A549 (cell line): Measurements from ENCODE around the gene IFNB1. TPM values are rescaled to one million over a fixed set of nuclear protein-coding genes. Genes with fewer than 3 reads are reported as not detected.

ENCODE experiments used
- ATAC-seq, 2 experiments: fragments of 200-7000 bp in 1 of 2; fragments of >200 bp in 1 of 2; cut with Nextera tagmentation in 1 of 2; cut with Tn5 transposase in 1 of 2; 3 replicates each; pipeline versions ENCODE4 v1.8.0 to v1.9.1; 2018 to 2020; ENCODE audit warnings: mild to moderate bottlenecking in 1 of 2, moderate library complexity in 1 of 2
- CTCF ChIA-PET: fragments of 300-600 bp; sonication (Branson Sonifier 250); formaldehyde crosslinking; extraction: SDS; loops from one replicate; lab custom pipeline; 2021; ENCODE audit warnings: antibody characterized with exemption, inconsistent platforms; lab: Yijun Ruan, JAX
- POLR2A ChIA-PET: fragments of 350-600 bp; formaldehyde crosslinking; extraction: SDS; loops from one replicate; lab custom pipeline; 2021; ENCODE audit warnings: antibody characterized with exemption, inconsistent platforms; lab: Yijun Ruan, JAX
- DNase-seq, 2 experiments: peaks; one replicate each; pipeline versions ENCODE4 v3.0.0 to v3.0.0-alpha.2; 2011 to 2016; ENCODE audit warnings: low read depth in 1 of 2, low spot score in 1 of 2
- FAIRE-seq: peaks from 2 replicates; lab custom pipeline; 2011; peaks lifted over from hg19 to GRCh38; lab: Jason Lieb, UNC
- H3K27ac ChIP-seq, 2 experiments: fragments of >200 bp; sonication (Bioruptor Twin); formaldehyde crosslinking; 3 replicates each; pipeline ENCODE4 v1.5.1; 2016 to 2017
- H3K4me1 ChIP-seq: fragments of >200 bp; sonication (Bioruptor Twin); formaldehyde crosslinking; 3 replicates; pipeline ENCODE4 v1.6.1; 2016
- H3K4me2 ChIP-seq: fragments of >200 bp; sonication (Bioruptor Twin); formaldehyde crosslinking; 3 replicates; pipeline ENCODE4 v1.6.1; 2016
- H3K4me3 ChIP-seq: fragments of >200 bp; sonication (Bioruptor Twin); formaldehyde crosslinking; 3 replicates; pipeline ENCODE4 v1.5.1; 2016
- H3K9me3 ChIP-seq: fragments of >200 bp; sonication (Bioruptor Twin); formaldehyde crosslinking; 3 replicates; pipeline ENCODE4 v1.6.1; 2016
- CBX2 ChIP-seq: fragments of 200-600 bp; sonication (generic); IDR thresholded peaks from 2 replicates; pipeline ENCODE4 v1.6.1; 2016; ENCODE audit warnings: low read depth, mild to moderate bottlenecking, borderline replicate concordance
- FOSL2 ChIP-seq, 2 experiments: fragments of 450-650 bp in 1 of 2; fragments of >200 bp in 1 of 2; sonication (Bioruptor Twin) in 1 of 2; formaldehyde crosslinking; IDR thresholded peaks; 2 replicates each; pipeline versions ENCODE4 v1.5.0 to v1.6.1; 2016 to 2020; ENCODE audit warnings: mild to moderate bottlenecking in 1 of 2, moderate library complexity in 1 of 2
- FOXS1 ChIP-seq: fragments of 250-450 bp; sonication (Bioruptor Pico); IDR thresholded peaks from 2 replicates; pipeline ENCODE4 v1.5.0; 2020; ENCODE audit warnings: mild to moderate bottlenecking, moderate library complexity
- GATA3 ChIP-seq: IDR thresholded peaks from 2 replicates; pipeline ENCODE4 v1.6.1; 2012; ENCODE audit warnings: borderline replicate concordance
- HMGXB4 ChIP-seq: fragments of 250-450 bp; sonication (Bioruptor Pico); IDR thresholded peaks from 2 replicates; pipeline ENCODE4 v1.5.0; 2021; ENCODE audit warnings: mild to moderate bottlenecking, moderate library complexity, borderline replicate concordance
- HOXB5 ChIP-seq: fragments of 250-450 bp; sonication (Bioruptor Pico); IDR thresholded peaks from 2 replicates; pipeline ENCODE4 v1.5.0; 2020; ENCODE audit warnings: mild to moderate bottlenecking, moderate library complexity
- JUNB ChIP-seq: fragments of >200 bp; sonication (Bioruptor Twin); formaldehyde crosslinking; IDR thresholded peaks from 2 replicates; pipeline ENCODE4 v1.6.1; 2016
- MAFK ChIP-seq: fragments of 450-650 bp; IDR thresholded peaks from 2 replicates; pipeline ENCODE4 v1.6.1; 2014; ENCODE audit not compliant: partially characterized antibody
- NFE2L2 ChIP-seq: fragments of 150-350 bp; conservative IDR thresholded peaks from 2 replicates; pipeline ENCODE4 v1.6.1; 2014; ENCODE audit warnings: low read length
- NPAS2 ChIP-seq: fragments of 250-450 bp; sonication (Bioruptor Pico); IDR thresholded peaks from 2 replicates; pipeline ENCODE4 v1.8.0; 2022; ENCODE audit warnings: mild to moderate bottlenecking, moderate library complexity, borderline replicate concordance
- NR3C1 ChIP-seq: fragments of >200 bp; sonication (Bioruptor Twin); formaldehyde crosslinking; IDR thresholded peaks from 3 replicates; pipeline ENCODE4 v1.6.1; 2017
- RFX5 ChIP-seq: fragments of 450-650 bp; IDR thresholded peaks from 2 replicates; pipeline ENCODE4 v1.7.1; 2014; ENCODE audit warnings: antibody characterized with exemption, mild to moderate bottlenecking, moderate library complexity
- SMC3 ChIP-seq: fragments of >200 bp; sonication (Bioruptor Twin); formaldehyde crosslinking; IDR thresholded peaks from 3 replicates; pipeline ENCODE4 v1.6.1; 2018; ENCODE audit warnings: inconsistent platforms
- ZSCAN20 ChIP-seq: fragments of 250-450 bp; sonication (Bioruptor Pico); IDR thresholded peaks from 2 replicates; pipeline ENCODE4 v1.8.0; 2022; ENCODE audit warnings: mild to moderate bottlenecking, moderate library complexity
- WGBS: methylation state at CpG from one replicate; pipeline ENCODE4 v1.1.6; 2017; ENCODE audit errors: missing lambda C conversion rate; 5-methylcytosine and 5-hydroxymethylcytosine counted together
- polyA plus RNA-seq, 4 experiments: library from polyadenylated mRNA; depleted of rRNA in 3 of 4; stranded (reverse); fragments of >200 nt; fragmentation: RNase III in 1 of 4; extraction: RNeasy Plus Mini Kit Qiagen cat#74134 plus additional on column Dnase treatment in 1 of 4; gene quantifications; 2 replicates in 3 of 4; 3 replicates in 1 of 4; pipeline ENCODE4 v1.2.3, GENCODE V29; 2011 to 2017
- TF ChIP-seq, protein P1 (sequence below): fragments of 150-350 bp; IDR thresholded peaks from 2 replicates; pipeline ENCODE4 v1.6.1; 2014; ENCODE audit warnings: low read depth, mild to moderate bottlenecking, low read length
- TF ChIP-seq, protein P2 (sequence below): fragments of >200 bp; sonication (Bioruptor Twin); formaldehyde crosslinking; IDR thresholded peaks from 3 replicates; pipeline ENCODE4 v1.5.1; 2016

IFNB1 gene
- polyA plus RNA-seq, 2 of the 4 experiments (the other 2 are of a cell fraction) = not detected

DNA sequence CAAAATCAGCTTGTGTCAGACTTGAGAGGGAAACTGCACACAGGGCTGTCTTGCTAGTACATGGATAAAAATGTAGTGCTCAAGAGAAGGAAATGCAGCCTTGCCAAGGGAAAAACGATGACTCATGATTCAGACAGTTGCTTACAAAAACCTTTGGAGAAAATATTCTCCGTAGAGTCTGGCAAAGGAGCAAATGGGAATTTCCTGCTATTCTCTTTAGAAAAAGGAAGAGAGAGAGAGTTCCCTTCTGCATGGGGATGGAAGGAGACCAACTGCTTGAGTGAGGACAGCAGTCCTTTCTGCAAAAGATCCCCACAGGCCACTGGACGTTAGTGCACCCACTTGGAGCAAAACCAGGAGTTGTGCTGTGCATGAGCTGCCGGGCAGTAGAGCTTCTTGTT lies 7.6 kb downstream of the IFNB1 start:
- TF ChIP-seq FOXS1 (CRISPR knock-in tag) = no peak
- TF ChIP-seq JUNB = 0 out of 2 replicates have a peak, but pooled peaks have one; percentile 25
- TF ChIP-seq FOSL2 (IDR thresholded peaks at IDR 0.05) = 0 out of 2 replicates have a peak, but pooled peaks have one; percentile 26
- peak; percentile 95 for TF ChIP-seq FOSL2 (CRISPR knock-in tag; IDR thresholded peaks at IDR 0.05)
- TF ChIP-seq NFE2L2 = 0 out of 2 replicates have a peak, but pooled peaks have one; percentile 13
- no peak for TF ChIP-seq RFX5
- TF ChIP-seq MAFK = peak; percentile 97
- TF ChIP-seq, all 56 proteins: peak for 4
- peak overlapping the region; percentile 62 to 65 for H3K27ac ChIP-seq
- peaks cover 18% of the 10 kb centered on the region for H3K4me1 ChIP-seq
- peak; percentile 48 to 76 for DNase-seq
- no peaks in the 10 kb centered on the region for H3K9me3 ChIP-seq
- 4% methylated on average over 4 of the region's 4 CpGs for WGBS
- ChIA-PET CTCF (interaction anchor here (2.0 kb wide), 1 partner anchor 8 kb away, joined by 5 read pairs; the partner anchor contains the start of gene IFNB1), POLR2A (no interaction called here)
- H3K4me2 ChIP-seq = peak overlapping the region; percentile 73
- ATAC-seq = peak; percentile 98 to 99
- no peak overlapping the region for H3K4me3 ChIP-seq
- FAIRE-seq = peak; percentile 13

DNA sequence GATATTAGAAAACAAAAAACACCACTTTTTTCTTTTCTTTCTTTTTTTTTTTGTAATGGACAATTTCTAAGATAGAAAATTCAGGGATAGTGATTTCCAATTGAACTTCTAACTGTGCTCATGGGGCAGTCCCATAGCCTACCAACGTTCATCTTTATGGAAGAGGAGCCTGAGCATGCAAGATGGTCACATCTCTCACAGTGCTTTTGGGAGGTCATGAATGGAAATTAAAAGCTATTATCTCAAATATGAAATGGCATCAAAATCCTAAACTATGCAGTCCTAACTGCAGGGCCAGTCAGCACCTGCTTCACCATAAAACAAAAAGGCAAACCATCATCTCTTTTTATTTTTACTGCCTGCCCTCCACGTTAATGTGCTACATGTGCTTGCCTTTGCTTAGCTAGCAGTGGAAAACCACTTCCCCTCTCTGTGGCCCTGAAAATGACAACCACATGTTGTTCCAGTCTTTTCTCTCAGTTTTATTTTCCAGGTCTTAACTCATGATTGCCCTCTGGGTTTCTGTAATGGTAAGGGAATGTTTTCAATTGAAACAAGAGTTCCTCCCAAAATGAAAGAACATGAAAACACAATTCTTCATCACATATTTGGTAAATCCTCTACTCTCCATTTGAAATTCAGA lies 16.7 kb downstream of the IFNB1 start:
- WGBS = 68% methylated on average over 2 of the region's 2 CpGs
- no peak for TF ChIP-seq CBX2
- no peak for TF ChIP-seq GATA3
- TF ChIP-seq FOXS1 (CRISPR knock-in tag) = no peak
- TF ChIP-seq HOXB5 = no peak
- TF ChIP-seq, protein P1, sequence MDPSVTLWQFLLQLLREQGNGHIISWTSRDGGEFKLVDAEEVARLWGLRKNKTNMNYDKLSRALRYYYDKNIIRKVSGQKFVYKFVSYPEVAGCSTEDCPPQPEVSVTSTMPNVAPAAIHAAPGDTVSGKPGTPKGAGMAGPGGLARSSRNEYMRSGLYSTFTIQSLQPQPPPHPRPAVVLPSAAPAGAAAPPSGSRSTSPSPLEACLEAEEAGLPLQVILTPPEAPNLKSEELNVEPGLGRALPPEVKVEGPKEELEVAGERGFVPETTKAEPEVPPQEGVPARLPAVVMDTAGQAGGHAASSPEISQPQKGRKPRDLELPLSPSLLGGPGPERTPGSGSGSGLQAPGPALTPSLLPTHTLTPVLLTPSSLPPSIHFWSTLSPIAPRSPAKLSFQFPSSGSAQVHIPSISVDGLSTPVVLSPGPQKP = no peak
- no peak for TF ChIP-seq SMC3
- no peak for TF ChIP-seq HMGXB4 (CRISPR knock-in tag)
- TF ChIP-seq ZSCAN20 (CRISPR knock-in tag) = no peak
- TF ChIP-seq JUNB = no peak
- no peak for TF ChIP-seq NR3C1
- TF ChIP-seq, protein P2, sequence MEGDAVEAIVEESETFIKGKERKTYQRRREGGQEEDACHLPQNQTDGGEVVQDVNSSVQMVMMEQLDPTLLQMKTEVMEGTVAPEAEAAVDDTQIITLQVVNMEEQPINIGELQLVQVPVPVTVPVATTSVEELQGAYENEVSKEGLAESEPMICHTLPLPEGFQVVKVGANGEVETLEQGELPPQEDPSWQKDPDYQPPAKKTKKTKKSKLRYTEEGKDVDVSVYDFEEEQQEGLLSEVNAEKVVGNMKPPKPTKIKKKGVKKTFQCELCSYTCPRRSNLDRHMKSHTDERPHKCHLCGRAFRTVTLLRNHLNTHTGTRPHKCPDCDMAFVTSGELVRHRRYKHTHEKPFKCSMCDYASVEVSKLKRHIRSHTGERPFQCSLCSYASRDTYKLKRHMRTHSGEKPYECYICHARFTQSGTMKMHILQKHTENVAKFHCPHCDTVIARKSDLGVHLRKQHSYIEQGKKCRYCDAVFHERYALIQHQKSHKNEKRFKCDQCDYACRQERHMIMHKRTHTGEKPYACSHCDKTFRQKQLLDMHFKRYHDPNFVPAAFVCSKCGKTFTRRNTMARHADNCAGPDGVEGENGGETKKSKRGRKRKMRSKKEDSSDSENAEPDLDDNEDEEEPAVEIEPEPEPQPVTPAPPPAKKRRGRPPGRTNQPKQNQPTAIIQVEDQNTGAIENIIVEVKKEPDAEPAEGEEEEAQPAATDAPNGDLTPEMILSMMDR = no peak
- ChIA-PET CTCF (interaction anchor here (0.9 to 1.4 kb wide), 2 partner anchors 11 to 26 kb away, joined by 3 read pairs; no protein-coding TSS in a partner anchor), POLR2A (no interaction called here)
- Histone ChIP-seq H3K4me1 (no peaks in the 10 kb centered on the region), H3K4me3 (no peak overlapping the region), H3K4me2 (no peak overlapping the region), H3K27ac (no peak overlapping the region), H3K9me3 (no peaks in the 10 kb centered on the region)
- FAIRE-seq (no peak), ATAC-seq (no peak), DNase-seq (no peak)

GRCh38 chr9:21056931-21057330 lies 20.8 kb downstream of the IFNB1 start:
- Histone ChIP-seq H3K9me3 (no peaks in the 10 kb centered on the region), H3K4me2 (no peak overlapping the region), H3K4me1 (no peaks in the 10 kb centered on the region), H3K27ac (no peak overlapping the region), H3K4me3 (no peak overlapping the region)
- peak in 1 of 2 experiments; percentile 16 for DNase-seq
- ATAC-seq = peak in 1 of 2 experiments; percentile 51; a peak in 3 of 6 replicates
- WGBS = 0% methylated on average over 1 of the region's 1 CpG
- CTCF ChIA-PET = no interaction called here
- FAIRE-seq = no peak
- no peak for TF ChIP-seq NPAS2 (CRISPR knock-in tag)
- POLR2A ChIA-PET = interaction anchor here (0.6 kb wide), 1 partner anchor 20 kb away, joined by 3 read pairs; no protein-coding TSS in a partner anchor
